WTC11 (cell line): ENCODE data around the gene ICA1. TPM values are rescaled to one million over a fixed set of nuclear protein-coding genes. Genes with fewer than 3 reads are reported as not detected.

ENCODE experiments used
- ATAC-seq: fragments of 200-7000 bp; cut with Tn5 transposase; 2 replicates; pipeline ENCODE4 v1.10.0; 2021; ENCODE audit warnings: mild to moderate bottlenecking, moderate library complexity
- CTCF ChIA-PET: fragments of 300-600 bp; sonication (Branson Sonifier 250); formaldehyde crosslinking; loops from one replicate; lab custom pipeline; 2021; ENCODE audit warnings: antibody characterized with exemption; lab: Charles Lee
- POLR2A ChIA-PET: fragments of 350-600 bp; sonication (Branson Sonifier 250); formaldehyde crosslinking; loops from one replicate; lab custom pipeline; 2021; ENCODE audit warnings: antibody characterized with exemption; lab: Charles Lee
- DNase-seq: peaks from one replicate; pipeline ENCODE4 v3.0.0; 2021; ENCODE audit warnings: low spot score
- H3K27ac Mint-ChIP-seq: 2 replicates; pipeline ENCODE4 v1.8.0; 2021; ENCODE audit warnings: mixed read lengths
- H3K27me3 Mint-ChIP-seq: 2 replicates; pipeline ENCODE4 v1.8.0; 2021; ENCODE audit warnings: low read depth, mild to moderate bottlenecking, moderate library complexity, mixed read lengths
- H3K36me3 Mint-ChIP-seq: 2 replicates; pipeline ENCODE4 v1.8.0; 2021; ENCODE audit warnings: mixed read lengths
- H3K4me1 Mint-ChIP-seq: 2 replicates; pipeline ENCODE4 v1.8.0; 2022; ENCODE audit warnings: mixed read lengths
- H3K4me3 Mint-ChIP-seq: 2 replicates; pipeline ENCODE4 v1.8.0; 2021; ENCODE audit warnings: mild to moderate bottlenecking, moderate library complexity, mixed read lengths
- H3K9me3 Mint-ChIP-seq: 2 replicates; pipeline ENCODE4 v1.8.0; 2021; ENCODE audit warnings: mixed read lengths
- CBFB ChIP-seq: sonication (generic); formaldehyde crosslinking; IDR thresholded peaks from 2 replicates; pipeline ENCODE4 v1.8.1; 2022; ENCODE audit warnings: mild to moderate bottlenecking, low read depth, missing genetic modification reagents
- FOXK1 ChIP-seq: sonication (generic); formaldehyde crosslinking; IDR thresholded peaks from 2 replicates; pipeline ENCODE4 v1.8.0; 2022; ENCODE audit warnings: mild to moderate bottlenecking, moderate library complexity, missing genetic modification reagents
- GTF2I ChIP-seq: fragments of 250-450 bp; sonication (Bioruptor Pico); conservative IDR thresholded peaks from 2 replicates; pipeline ENCODE4 v1.4.0; 2021; ENCODE audit warnings: mild to moderate bottlenecking
- NR2C2 ChIP-seq: sonication (generic); formaldehyde crosslinking; IDR thresholded peaks from 2 replicates; pipeline ENCODE4 v1.8.0; 2022; ENCODE audit warnings: mild to moderate bottlenecking, missing genetic modification reagents
- SOX15 ChIP-seq: fragments of 250-450 bp; sonication (Bioruptor Pico); IDR thresholded peaks from 2 replicates; pipeline ENCODE4 v1.9.0; 2021; ENCODE audit warnings: mild to moderate bottlenecking
- ZBTB21 ChIP-seq: sonication (generic); formaldehyde crosslinking; IDR thresholded peaks from 2 replicates; pipeline ENCODE4 v1.8.1; 2023; ENCODE audit warnings: mild to moderate bottlenecking, missing genetic modification reagents, borderline replicate concordance
- ZNF121 ChIP-seq: sonication (generic); formaldehyde crosslinking; IDR thresholded peaks from 2 replicates; pipeline ENCODE4 v1.8.0; 2023; ENCODE audit warnings: missing genetic modification reagents
- ZNF396 ChIP-seq: fragments of 250-450 bp; sonication (Bioruptor Pico); IDR thresholded peaks from 2 replicates; pipeline ENCODE4 v1.8.0; 2021; ENCODE audit warnings: mild to moderate bottlenecking, moderate library complexity, borderline replicate concordance
- ZNF416 ChIP-seq: fragments of 250-450 bp; sonication (Bioruptor Pico); IDR thresholded peaks from 2 replicates; pipeline ENCODE4 v1.9.0; 2021; ENCODE audit warnings: mild to moderate bottlenecking, inconsistent platforms
- ZNF671 ChIP-seq: fragments of 250-450 bp; sonication (Bioruptor Pico); IDR thresholded peaks from 2 replicates; pipeline ENCODE4 v1.8.0; 2021; ENCODE audit warnings: mild to moderate bottlenecking
- total RNA-seq: library from RNA; stranded (reverse); gene quantifications from 3 replicates; pipeline ENCODE4 v1.2.3, GENCODE V29; 2021
- TF ChIP-seq, protein P1 (sequence below): fragments of 250-450 bp; sonication (Bioruptor Pico); IDR thresholded peaks from 2 replicates; pipeline ENCODE4 v1.9.0; 2021; ENCODE audit warnings: mild to moderate bottlenecking, borderline replicate concordance
- TF ChIP-seq, protein P2 (sequence below): sonication (generic); formaldehyde crosslinking; IDR thresholded peaks from 2 replicates; pipeline ENCODE4 v1.8.1; 2023; ENCODE audit warnings: mild to moderate bottlenecking, missing genetic modification reagents
- TF ChIP-seq, protein P3 (sequence below): sonication (generic); formaldehyde crosslinking; IDR thresholded peaks from 2 replicates; pipeline ENCODE4 v1.8.1; 2022; ENCODE audit warnings: low read depth, mild to moderate bottlenecking, moderate library complexity, missing genetic modification reagents, borderline replicate concordance
- TF ChIP-seq, protein P4 (sequence below): fragments of 250-450 bp; sonication (Bioruptor Pico); IDR thresholded peaks from 2 replicates; pipeline ENCODE4 v2.1.2; 2022; ENCODE audit warnings: mild to moderate bottlenecking, moderate library complexity
- TF ChIP-seq, protein P5 (sequence below): sonication (generic); formaldehyde crosslinking; IDR thresholded peaks from 2 replicates; pipeline ENCODE4 v1.8.1; 2023; ENCODE audit warnings: mild to moderate bottlenecking, missing genetic modification reagents, borderline replicate concordance

The ICA1 gene
- total RNA-seq, 1 experiment from 2014 or later, result 31.2 TPM

DNA sequence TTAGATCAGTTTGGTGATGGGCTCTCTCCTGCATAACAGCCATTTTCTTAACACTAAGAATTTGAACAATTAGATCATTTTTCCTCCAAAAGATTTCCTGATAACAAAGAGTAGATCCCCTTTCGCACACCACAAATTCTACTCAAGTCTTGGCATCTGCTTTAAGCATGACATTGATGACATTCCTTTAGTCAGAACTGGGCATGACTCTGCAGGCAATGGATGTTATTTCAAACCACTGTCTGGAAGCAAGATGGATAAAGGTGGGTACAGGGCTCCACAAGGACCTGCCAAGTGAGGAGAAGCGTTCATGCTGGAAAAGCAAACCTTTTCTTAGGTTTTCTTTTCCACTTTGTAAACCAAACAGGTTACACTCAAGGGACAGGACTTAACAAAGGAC lies 169.8 kb downstream of the ICA1 start:
- peaks cover 3% of the 10 kb centered on the region; the same call in 1 of the 2 replicates for H3K4me1 Mint-ChIP-seq
- no peak overlapping the region for H3K4me3 Mint-ChIP-seq
- TF ChIP-seq NR2C2 (CRISPR knock-in tag) (no peak), ZNF416 (no peak)
- TF ChIP-seq, protein P1, sequence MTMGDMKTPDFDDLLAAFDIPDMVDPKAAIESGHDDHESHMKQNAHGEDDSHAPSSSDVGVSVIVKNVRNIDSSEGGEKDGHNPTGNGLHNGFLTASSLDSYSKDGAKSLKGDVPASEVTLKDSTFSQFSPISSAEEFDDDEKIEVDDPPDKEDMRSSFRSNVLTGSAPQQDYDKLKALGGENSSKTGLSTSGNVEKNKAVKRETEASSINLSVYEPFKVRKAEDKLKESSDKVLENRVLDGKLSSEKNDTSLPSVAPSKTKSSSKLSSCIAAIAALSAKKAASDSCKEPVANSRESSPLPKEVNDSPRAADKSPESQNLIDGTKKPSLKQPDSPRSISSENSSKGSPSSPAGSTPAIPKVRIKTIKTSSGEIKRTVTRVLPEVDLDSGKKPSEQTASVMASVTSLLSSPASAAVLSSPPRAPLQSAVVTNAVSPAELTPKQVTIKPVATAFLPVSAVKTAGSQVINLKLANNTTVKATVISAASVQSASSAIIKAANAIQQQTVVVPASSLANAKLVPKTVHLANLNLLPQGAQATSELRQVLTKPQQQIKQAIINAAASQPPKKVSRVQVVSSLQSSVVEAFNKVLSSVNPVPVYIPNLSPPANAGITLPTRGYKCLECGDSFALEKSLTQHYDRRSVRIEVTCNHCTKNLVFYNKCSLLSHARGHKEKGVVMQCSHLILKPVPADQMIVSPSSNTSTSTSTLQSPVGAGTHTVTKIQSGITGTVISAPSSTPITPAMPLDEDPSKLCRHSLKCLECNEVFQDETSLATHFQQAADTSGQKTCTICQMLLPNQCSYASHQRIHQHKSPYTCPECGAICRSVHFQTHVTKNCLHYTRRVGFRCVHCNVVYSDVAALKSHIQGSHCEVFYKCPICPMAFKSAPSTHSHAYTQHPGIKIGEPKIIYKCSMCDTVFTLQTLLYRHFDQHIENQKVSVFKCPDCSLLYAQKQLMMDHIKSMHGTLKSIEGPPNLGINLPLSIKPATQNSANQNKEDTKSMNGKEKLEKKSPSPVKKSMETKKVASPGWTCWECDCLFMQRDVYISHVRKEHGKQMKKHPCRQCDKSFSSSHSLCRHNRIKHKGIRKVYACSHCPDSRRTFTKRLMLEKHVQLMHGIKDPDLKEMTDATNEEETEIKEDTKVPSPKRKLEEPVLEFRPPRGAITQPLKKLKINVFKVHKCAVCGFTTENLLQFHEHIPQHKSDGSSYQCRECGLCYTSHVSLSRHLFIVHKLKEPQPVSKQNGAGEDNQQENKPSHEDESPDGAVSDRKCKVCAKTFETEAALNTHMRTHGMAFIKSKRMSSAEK (CRISPR knock-in tag), result no peak
- CTCF ChIA-PET, result interaction anchor here (1.8 kb wide), 1 partner anchor 204 kb away, joined by 4 read pairs; no protein-coding TSS in a partner anchor
- no peak for ATAC-seq
- no peak overlapping the region for H3K27ac Mint-ChIP-seq
- peaks cover 8% of the 10 kb centered on the region for H3K36me3 Mint-ChIP-seq
- no peaks in the 10 kb centered on the region for H3K27me3 Mint-ChIP-seq
- DNase-seq, result no peak
- POLR2A ChIA-PET, result no interaction called here
- H3K9me3 Mint-ChIP-seq, result peaks cover 5% of the 10 kb centered on the region

DNA sequence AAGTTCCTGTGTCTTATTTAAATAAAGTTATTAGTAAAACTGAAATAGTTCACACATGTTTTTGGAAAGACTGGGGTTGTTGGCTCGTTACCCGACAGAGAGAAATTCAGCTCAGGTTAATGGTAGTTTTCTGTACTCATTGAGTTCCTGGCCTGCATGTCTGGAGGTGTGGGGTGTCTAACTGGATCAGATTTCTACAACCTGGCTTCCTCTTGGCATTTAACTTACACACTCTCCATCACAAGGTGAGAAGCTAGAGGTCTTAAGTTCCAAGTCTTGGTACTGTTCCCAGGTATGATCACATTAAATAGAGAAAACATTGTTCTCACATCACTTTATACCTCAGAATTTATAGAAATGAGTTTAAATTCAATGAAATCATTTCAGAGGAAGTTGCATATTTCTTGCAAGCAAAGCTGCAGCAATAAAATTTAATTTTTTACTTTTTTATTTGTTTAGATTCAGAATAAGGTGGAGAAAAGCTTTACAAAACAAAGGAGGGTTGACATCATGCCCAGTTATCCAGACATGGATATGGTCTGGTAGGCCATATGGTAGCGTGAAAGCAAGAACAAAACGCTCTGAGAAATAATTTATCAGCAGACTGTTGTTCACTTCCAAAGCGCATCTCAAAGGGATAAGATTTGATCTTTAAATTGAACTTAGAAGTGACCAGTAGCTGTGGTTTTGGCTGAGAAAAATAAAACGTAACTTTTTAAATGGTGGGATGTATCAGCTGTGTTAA lies 172.8 kb downstream of the ICA1 start:
- POLR2A ChIA-PET, result interaction anchor here (0.5 kb wide), 1 partner anchor 45 kb away, joined by 4 read pairs; no protein-coding TSS in a partner anchor
- TF ChIP-seq ZBTB21 (CRISPR knock-in tag) (no peak), SOX15 (CRISPR knock-in tag) (no peak), GTF2I (CRISPR knock-in tag) (no peak), ZNF396 (no peak), FOXK1 (CRISPR knock-in tag) (no peak), CBFB (CRISPR knock-in tag) (no peak), ZNF121 (no peak), ZNF671 (no peak)
- TF ChIP-seq, protein P2, sequence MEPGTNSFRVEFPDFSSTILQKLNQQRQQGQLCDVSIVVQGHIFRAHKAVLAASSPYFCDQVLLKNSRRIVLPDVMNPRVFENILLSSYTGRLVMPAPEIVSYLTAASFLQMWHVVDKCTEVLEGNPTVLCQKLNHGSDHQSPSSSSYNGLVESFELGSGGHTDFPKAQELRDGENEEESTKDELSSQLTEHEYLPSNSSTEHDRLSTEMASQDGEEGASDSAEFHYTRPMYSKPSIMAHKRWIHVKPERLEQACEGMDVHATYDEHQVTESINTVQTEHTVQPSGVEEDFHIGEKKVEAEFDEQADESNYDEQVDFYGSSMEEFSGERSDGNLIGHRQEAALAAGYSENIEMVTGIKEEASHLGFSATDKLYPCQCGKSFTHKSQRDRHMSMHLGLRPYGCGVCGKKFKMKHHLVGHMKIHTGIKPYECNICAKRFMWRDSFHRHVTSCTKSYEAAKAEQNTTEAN (CRISPR knock-in tag), result no peak
- TF ChIP-seq, protein P3, sequence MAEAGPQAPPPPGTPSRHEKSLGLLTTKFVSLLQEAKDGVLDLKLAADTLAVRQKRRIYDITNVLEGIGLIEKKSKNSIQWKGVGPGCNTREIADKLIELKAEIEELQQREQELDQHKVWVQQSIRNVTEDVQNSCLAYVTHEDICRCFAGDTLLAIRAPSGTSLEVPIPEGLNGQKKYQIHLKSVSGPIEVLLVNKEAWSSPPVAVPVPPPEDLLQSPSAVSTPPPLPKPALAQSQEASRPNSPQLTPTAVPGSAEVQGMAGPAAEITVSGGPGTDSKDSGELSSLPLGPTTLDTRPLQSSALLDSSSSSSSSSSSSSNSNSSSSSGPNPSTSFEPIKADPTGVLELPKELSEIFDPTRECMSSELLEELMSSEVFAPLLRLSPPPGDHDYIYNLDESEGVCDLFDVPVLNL, result no peak
- TF ChIP-seq, protein P4, sequence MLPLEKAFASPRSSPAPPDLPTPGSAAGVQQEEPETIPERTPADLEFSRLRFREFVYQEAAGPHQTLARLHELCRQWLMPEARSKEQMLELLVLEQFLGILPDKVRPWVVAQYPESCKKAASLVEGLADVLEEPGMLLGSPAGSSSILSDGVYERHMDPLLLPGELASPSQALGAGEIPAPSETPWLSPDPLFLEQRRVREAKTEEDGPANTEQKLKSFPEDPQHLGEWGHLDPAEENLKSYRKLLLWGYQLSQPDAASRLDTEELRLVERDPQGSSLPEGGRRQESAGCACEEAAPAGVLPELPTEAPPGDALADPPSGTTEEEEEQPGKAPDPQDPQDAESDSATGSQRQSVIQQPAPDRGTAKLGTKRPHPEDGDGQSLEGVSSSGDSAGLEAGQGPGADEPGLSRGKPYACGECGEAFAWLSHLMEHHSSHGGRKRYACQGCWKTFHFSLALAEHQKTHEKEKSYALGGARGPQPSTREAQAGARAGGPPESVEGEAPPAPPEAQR (CRISPR knock-in tag), result no peak
- TF ChIP-seq, protein P5, sequence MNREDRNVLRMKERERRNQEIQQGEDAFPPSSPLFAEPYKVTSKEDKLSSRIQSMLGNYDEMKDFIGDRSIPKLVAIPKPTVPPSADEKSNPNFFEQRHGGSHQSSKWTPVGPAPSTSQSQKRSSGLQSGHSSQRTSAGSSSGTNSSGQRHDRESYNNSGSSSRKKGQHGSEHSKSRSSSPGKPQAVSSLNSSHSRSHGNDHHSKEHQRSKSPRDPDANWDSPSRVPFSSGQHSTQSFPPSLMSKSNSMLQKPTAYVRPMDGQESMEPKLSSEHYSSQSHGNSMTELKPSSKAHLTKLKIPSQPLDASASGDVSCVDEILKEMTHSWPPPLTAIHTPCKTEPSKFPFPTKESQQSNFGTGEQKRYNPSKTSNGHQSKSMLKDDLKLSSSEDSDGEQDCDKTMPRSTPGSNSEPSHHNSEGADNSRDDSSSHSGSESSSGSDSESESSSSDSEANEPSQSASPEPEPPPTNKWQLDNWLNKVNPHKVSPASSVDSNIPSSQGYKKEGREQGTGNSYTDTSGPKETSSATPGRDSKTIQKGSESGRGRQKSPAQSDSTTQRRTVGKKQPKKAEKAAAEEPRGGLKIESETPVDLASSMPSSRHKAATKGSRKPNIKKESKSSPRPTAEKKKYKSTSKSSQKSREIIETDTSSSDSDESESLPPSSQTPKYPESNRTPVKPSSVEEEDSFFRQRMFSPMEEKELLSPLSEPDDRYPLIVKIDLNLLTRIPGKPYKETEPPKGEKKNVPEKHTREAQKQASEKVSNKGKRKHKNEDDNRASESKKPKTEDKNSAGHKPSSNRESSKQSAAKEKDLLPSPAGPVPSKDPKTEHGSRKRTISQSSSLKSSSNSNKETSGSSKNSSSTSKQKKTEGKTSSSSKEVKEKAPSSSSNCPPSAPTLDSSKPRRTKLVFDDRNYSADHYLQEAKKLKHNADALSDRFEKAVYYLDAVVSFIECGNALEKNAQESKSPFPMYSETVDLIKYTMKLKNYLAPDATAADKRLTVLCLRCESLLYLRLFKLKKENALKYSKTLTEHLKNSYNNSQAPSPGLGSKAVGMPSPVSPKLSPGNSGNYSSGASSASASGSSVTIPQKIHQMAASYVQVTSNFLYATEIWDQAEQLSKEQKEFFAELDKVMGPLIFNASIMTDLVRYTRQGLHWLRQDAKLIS, result no peak
- TF ChIP-seq, all 79 proteins: peak for 0
- H3K4me1 Mint-ChIP-seq, result peaks cover 23% of the 10 kb centered on the region
- H3K27ac Mint-ChIP-seq, result no peak overlapping the region
- no peak for DNase-seq
- ATAC-seq, result no peak
- H3K36me3 Mint-ChIP-seq, result peaks cover 3% of the 10 kb centered on the region; the same call in 1 of the 2 replicates
- no peaks in the 10 kb centered on the region for H3K9me3 Mint-ChIP-seq
- CTCF ChIA-PET, result no interaction called here
- H3K4me3 Mint-ChIP-seq, result no peak overlapping the region
- no peaks in the 10 kb centered on the region for H3K27me3 Mint-ChIP-seq
